ENCODE data around the gene IP6K1.
A peak's percentile ranks its signal among the peaks of the same experiment; 100 is the strongest.
"Not testable (repeated sequence)": the region's sequence is repeated elsewhere in the genome, so short reads cannot be mapped to it uniquely, and the experiment has no call there.

Gene IP6K1

DNA sequence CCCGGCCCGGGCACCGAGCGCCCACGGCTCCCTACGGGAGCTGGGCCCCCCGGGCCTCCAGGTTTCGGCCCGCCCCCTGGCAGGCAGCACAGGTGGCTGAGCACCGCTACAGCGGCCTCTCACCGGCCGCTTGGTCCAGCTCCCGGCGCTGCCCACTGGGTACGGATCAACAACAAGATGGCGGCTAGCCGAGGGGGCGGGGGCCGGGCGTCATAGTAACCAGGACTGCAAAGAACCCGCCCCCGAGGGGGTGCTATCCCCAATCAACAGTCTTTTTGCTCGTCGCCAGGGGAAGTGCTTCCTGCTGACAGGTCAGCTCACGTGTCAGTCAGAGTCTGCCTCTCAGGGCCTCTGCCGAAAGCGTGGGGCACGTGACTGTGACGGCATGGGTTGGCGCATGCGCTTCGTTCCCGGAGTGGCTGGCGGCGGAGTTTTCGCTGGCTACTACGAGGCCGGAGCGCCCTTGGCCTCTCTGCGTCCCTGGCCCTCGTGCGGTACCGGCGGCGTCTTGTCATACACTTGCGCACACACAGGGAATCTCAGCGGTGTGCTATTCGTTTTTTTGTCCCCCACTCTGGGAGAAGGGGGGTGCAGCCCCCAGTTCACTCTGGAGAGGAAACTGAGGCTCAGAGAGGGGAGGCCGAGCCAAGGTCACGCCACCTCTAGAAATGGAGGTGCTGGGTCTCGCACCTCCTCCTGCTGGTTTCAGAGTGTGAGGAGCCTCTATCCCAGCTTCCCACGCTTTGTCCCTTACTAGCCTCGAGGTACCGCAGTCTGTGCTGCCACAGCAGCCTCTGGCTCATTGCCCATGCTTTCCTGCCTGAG, at the start of gene IP6K1:
Gene IP6K1 (minus strand): TSS at position 186 of the 825 bp plus-strand sequence. CDS start 38,502 bp downstream, outside the sequence.
- H3K4me3 ChIP-seq (ENCODE audit: low read depth, low read length), result peak within 1 kb of the TSS; percentile 82

DNA sequence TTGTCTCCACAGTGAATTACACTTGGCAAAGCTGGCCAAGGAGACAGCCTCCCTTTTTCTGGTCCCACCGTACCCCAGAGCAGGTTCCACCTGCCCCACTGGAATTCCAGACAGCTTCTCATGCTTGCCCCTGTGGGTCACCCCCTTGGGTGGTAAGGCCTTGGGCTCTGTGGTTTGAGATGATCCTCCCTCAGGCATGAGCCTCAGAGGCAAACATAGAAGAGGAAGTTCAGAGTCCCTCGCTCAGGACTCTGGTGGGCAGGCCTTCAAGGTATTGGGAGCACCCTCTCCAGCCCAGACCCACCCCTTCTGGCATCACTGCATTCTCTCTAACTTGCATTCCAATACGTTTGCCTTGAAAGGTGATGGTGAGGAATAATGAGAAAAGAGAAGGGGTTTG, 45.0 kb upstream of the IP6K1 start:
- H3K4me3 ChIP-seq (ENCODE audit: low read depth, low read length), result no peak overlapping the region

DNA sequence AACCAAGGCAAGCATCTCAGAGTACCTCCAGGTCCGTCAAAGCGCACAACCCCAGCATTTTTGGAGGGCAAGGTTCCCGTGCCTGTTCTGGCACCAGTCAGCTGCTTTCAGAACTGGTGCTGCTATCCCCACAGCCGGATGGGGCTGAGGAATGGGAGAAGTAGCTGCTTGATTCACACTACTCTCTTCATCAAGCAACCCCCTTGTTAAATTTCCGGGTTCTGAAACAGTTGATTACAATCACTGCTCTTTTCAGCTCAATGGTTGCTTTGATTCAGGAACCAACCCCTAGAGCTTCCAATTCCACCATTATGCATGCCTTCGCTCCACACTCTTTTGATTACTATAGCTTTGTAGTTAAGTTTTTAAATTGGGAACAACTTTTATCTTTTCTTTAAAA, 39.7 kb upstream of the IP6K1 start:
- H3K4me3 ChIP-seq (ENCODE audit: low read depth, low read length), result no peak overlapping the region

DNA sequence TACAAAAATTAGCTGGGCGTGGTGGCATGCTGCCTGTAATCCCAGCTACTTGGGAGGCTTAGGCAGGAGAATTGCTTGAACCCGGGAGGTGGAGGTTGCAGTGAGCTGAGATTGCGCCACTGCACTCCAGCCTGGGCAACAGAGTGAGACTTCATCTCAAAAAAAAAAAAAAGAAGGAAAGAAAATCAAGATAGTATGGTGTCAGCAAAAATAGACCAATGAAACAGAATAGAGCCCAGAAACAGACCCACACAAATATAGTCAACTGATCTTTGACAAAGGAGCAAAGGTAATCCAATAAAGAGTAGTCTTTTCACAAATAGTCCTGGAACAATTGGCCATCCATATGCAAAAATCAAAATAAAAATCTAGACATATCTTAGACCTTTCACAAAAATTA, 36.8 kb upstream of the IP6K1 start:
- H3K4me3 ChIP-seq (ENCODE audit: low read depth, low read length), result not testable (repeated sequence)

DNA sequence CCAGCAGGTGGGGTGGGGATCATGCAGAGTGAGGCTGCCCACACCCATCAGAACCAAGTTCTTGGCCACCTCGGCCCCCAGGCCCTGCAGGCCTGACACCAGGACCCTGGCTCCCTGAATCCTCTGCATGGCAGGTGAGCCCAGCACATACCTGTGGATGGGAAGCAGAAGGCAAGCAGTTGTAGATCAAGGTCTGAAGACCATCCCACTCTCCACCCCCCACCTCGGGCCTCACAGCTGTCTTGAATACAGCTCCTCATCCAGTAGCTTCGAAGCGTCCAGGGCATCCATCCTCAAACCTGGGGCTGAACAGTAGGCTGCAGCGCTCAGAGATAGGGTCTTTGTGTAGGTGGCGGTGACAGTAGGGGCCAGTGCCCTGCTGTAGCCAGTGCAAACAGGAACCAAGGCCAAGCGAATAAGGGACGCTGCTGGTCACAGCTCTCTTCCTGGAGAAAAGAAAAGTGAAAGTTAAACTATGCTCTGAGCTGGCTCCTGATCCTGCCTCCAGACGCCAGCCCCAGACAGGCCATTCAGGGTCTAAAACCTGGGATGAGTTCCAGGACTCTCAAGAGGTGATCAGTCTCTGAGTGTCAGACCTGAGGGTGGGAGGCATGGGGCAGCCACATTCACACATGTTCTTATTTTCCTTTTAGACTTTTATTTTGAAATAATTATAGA, 27.3 kb upstream of the IP6K1 start, which contains the start of gene UBA7:
Gene UBA7 (minus strand): TSS at position 457 of the 678 bp plus-strand sequence. CDS start 166 bp downstream, at position 291.
- no peak within 1 kb of the TSS for H3K4me3 ChIP-seq (ENCODE audit: low read depth, low read length)

DNA sequence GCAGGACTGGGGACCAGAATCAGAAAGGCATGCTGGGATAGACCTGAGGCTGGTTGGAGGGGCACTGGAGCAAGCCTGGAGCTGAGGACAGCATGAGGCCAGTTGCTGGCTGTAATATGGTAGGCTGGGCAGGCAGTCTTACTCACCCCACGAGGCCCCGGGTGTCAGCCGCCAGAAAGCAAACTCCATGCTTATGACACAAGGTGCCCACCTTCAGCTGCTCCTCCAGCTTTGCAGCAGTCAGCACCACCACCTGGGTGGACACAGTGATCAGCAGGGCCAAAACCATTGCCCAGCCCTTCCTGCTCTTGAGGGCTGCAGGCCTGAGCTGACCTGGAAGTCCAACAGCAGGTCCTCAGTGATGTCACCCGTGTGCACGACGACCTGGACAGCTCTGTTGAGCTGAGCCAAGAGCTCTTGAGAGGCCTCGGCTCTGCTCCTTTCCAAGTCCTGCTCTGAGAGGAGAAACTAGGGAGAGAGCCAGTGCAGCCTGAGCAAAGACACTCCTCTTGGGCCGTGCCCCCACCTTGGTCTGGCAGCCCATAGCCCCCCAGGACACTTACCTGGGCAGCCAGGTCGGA, 26.7 kb upstream of the IP6K1 start:
- no peak overlapping the region for H3K4me3 ChIP-seq (ENCODE audit: low read depth, low read length)

DNA sequence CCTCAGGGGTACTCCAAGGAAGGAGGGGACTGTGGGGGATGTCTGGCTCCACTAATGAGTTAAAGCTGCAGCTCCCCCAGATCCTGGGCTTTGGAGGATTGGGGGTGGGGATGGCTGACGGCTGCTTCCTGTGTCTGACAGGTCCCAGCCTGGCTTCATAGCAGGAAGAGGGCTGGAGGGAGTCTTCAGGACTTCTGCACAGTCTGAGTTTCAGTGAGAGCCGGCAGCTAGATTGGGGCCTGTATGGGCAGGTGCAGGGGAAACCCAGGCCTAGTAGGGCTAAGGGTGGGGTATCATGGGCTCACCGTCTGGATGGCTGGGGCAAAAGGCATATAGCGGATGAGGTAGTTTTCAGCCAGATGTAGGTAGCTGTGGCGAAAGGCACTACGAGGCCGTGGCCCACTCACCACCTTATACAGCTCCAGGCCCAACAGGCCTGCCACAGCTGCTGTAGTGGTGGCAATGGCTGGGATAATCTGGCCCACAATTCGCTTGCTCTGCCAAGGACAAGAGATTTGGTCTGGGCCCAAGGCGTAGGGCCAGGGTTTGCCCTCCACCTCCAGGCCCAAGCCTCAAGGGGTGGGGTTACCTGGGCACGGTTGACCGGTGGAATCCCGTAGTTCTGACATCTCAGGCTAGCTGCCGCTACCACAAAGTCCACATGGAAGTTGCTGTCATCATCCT, 21.2 kb upstream of the IP6K1 start:
- H3K4me3 ChIP-seq (ENCODE audit: low read depth, low read length), result no peak overlapping the region

DNA sequence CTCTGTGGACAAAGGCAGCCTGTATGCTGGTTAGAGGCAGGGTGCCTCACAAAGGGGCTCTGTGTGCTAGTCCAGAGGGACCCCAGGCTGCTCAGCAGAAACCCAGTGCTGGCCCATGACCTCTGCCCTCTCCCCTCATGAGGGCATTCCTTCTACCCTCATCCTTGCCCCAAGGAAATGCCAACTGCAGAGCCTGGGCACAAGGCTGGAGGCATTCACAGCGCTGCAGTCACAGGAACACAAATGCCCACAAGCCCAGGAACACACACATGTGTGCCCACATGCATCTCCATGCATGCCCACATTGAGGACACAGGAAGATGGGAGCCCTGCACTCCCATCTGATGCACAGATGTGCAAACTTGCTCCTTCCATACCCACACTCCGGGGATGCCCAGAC, 20.5 kb upstream of the IP6K1 start:
- no peak overlapping the region for H3K4me3 ChIP-seq (ENCODE audit: low read depth, low read length)

DNA sequence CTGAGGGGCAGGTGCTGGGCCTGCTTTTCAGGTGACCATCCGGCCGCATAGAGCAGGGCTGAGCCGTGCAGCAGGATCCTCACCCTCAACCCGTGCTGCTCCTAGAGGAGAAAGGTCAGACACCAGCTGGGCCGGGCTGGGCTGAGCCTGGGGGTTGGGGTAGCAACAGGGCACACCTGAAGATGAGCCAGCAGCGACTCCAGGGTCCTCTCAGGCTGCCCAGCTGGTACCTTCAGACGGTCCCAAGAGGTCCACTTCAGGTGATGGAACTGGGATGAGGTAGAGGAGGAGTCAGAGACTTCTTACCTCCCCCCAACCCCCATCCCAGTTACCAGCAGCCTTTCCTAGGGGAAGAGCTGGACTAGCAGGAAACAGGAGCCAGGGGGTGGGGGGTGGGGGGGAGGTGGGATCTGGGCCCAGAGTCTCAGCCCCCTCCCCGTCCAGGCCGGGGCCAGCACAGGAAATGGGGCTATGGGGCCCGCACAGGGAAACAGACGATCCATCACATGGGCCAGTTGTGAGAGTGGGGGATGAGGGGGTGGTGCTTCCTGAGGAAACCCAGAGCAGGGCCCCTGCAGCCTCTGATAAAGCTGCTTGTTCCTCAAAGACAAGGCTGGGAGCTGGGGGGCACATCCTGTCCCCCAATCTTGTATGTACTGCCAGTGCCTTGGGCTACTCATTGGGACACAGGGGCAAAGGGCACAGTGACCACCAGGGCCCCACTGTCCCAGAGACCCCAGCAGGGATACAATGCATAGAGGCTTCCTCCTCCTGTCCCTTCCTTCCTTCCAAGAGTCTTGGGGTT, 19.8 kb upstream of the IP6K1 start:
- H3K4me3 ChIP-seq (ENCODE audit: low read depth, low read length), result no peak overlapping the region

DNA sequence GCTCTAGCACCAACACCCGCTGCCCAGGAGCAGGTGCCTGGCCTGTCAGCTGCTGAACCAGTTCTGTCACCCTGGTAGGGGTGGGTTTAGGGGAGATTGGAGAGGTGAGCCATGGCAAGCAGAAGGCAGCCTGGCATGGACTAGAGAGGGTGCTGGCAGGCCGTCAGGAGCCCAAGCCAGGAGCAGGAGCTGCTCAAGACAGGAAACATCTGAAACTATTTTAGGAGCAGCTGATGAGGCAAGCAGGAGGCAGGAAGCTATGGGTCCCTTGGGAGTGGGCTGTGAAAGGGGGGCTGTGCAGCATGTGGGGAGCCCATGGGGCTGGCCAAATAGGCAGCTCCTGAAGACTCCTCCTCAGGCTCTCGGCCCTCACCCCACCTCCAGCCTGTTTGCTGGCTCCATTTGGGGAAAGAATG, 19.0 kb upstream of the IP6K1 start:
- H3K4me3 ChIP-seq (ENCODE audit: low read depth, low read length), result no peak overlapping the region

DNA sequence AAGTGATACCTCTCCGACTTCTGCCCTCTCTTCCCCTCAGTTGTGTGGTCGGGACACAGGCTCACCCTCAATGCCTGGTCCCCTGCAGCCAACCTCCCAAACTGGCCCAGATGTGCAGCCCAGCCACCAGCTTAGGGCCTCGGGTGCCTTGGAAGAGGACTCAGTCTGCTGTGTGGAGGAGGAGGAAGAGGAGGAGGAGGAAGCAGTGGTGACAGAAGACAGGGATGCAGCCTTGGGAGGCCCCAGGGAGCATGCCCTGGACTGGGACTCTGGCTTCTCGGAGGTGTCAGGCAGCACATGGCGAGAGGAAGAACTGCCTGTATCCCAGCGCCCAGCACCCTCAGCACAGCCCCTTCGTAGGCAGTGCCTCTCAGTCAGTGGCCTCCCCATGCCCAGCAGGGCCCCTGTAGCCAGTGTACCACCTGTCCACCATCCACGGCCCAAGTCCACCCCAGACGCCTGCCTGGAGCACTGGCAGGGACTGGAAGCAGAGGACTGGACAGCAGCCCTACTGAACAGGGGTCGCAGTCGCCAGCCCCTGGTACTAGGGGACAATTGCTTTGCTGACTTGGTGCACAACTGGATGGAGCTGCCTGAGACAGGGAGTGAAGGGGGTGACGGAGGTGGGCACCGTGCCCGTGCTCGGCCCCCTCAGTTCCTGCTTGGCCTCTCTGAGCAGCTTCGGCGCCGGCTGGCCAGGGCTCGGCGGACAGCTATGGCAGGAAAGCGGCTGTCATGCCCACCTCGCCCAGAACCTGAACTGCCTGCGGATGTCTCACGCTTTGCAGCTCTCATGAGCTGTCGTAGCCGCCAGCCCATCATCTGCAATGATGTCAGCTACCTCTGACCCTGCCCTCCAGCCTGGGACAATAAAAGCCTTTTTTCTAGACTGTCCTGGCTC, 18.0 kb upstream of the IP6K1 start:
- H3K4me3 ChIP-seq (ENCODE audit: low read depth, low read length), result no peak overlapping the region

DNA sequence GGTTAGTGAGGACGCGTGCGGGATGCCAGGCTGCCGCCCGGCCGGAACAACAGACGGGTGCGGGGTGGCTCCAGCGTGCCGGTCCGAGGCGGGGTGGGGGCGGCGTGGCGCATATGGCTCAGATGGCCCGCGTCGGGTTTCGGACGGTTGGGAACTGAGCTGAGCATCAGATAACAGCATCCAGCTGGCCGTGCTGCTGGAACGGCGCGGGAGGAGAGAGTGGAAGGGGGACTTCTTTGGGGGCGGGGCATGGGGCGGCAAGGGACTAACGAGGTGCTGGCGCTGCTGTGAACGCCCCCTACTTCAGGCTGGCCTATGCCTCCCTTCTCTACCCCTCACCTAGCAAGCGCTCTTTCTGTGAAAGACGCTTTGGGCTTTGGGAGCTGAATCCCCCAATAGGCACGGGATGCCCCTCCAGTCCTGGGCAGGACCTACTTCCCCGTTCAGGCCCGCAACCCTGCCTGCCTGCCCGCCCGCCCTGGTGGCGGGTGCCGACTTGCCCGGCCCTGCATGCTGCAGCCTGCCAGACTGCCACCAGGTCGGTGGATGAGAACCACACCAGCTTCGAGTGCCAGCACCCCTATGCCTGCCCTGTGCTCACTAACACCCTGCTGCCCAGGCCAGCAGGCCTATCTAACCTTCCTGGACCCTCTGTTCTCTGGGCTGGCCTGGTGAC, 17.3 kb upstream of the IP6K1 start:
- H3K4me3 ChIP-seq (ENCODE audit: low read depth, low read length), result peak overlapping the region; percentile 53

DNA sequence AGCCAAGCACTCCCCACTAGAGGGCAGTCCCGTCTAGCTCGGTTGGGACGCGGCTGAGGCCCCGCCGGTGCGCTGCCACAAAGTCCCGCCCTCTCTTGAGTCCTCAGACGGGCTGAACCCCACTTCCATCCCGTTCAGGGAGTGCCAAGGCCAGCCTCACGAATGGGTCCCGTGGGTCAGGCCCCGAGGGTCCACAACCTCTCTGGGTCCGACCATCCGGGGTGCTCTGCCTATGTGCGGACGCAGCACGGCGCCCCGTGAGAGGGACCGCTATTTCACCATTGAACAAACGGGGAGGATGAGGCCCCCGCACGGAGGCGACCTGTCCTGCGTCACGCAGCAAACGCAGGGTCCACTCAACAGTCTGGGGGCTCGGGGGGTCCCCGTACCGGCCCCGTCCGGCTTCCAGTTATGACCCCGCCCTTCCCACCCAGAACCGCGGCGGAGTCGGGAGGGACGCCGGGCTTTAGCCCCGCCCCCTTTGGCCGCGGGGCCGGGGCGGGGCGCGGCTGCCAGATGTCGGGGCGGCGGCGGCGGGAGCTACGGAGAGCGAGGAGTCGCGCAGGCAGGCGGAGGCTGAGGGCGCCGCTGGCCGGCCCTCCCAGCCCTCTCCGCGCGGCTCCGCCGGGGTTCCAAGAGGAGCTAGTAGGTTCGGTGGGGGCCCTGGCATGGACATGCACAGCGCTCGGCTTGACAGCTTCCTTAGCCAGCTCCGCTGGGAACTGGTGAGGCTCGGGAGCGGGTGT, 16.6 kb upstream of the IP6K1 start, which contains the start of gene INKA1:
Gene INKA1 (plus strand): TSS at position 543 of the 746 bp plus-strand sequence. CDS start 132 bp downstream, at position 675.
- H3K4me3 ChIP-seq (ENCODE audit: low read depth, low read length), result peak within 1 kb of the TSS; percentile 74

DNA sequence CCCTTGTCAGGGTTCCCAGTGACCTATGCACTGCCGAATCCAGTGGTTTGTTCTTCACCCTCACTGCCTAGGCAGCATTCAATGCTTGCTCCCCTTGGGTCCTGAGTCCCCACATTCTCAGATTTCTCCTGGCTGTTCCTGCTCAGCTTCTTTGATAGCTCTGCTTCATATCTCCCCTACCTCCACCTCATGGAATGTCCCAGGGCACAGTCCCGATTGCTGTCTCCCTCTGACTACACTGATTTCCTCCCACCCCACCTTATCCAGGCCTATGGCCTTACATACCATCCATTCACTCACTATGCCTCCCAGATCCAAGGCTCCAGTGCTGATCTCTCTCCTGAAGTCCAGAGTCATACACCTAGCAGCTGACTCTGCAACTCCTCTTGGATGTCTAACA, 14.8 kb upstream of the IP6K1 start:
- no peak overlapping the region for H3K4me3 ChIP-seq (ENCODE audit: low read depth, low read length)

DNA sequence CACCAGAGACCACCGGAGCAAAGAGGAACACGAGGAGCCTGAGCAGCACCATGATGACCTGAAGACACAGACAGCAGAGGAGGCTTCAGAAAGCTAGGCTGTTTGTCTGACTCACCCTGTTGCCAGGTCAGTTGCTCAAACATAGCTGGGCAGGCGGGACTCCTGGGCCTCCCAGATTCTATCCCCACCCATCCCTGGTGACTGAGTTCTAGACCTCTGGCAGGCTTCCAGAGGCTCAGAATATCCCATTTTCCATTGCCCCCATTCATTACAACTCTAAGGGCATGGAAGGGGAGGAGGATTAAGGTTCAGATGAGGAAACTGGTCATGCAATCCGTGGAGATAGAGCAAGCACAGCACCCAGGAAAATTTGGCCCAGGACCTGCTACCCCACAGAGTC, 13.4 kb upstream of the IP6K1 start, which contains the start of gene CDHR4:
Gene CDHR4 (minus strand): TSS at position 113 of the 400 bp plus-strand sequence. CDS start 61 bp downstream, at position 52.
- no peak within 1 kb of the TSS for H3K4me3 ChIP-seq (ENCODE audit: low read depth, low read length)

DNA sequence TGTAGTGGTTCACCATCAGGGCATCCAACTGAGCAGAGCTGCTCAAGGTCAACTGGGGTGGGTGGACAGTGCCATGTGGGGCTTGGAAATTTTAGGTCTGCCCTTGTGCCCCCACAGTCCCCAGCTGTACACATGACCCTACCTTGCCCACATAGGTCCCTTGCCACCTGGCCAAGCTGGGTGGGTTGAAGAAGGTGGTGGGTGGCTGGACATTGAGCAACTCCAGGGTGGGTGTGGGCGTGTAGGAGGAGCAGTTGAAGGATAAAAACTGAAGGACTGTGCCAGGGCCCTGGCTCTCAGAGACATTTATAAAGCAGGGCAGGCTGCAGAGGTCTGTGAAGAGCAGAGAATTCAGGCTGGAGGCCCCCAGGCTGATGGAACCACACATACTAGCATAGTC, 12.8 kb upstream of the IP6K1 start:
- no peak overlapping the region for H3K4me3 ChIP-seq (ENCODE audit: low read depth, low read length)

DNA sequence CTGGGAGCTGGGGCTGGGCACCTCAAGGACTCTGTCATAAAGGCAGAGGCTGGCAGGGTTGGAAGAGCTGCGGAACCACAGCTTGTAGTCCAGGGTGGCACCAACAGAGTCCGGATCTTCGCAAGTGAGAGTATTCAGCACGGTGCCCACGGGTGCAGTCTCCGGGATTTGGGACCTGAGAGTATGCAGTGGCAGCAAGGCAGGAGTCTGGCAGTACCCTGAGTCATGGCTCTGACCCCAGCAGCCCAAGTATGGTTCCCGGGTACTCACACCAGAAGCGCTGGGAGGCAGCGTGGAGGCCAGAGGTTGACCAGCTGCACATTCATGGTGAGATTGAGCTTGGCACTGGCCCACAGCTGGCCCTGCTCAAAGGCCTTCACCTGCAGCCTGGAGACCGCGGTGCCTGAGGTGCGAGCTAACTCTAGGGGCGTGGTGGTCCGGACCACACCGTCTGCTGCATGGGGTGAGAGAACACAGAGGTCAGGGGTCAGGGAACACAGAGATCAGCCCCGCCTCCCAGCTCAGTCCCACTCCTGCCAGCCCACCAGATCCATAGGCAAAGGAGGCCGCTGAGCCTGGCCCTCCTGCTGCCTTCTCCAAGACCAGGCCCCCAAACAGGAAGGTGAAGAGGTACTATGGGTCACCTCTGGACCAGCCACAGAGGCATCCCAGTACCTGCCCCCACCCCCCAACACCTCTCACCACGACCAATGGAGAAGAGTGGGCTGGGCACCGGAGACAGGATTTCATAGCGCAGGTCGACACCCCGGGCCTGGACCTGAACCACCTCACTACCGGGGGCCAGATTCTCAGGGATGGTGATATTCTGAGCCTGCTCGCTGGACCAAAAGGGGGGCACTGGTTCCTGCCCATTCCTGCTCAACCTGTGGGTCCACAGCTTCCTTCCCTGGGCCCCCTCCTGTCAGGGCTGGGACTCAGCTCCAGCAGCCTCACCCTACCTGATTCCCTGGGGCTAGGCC, 8.9 kb upstream of the IP6K1 start:
- H3K4me3 ChIP-seq (ENCODE audit: low read depth, low read length), result no peak overlapping the region
